ENCODE results near the gene GOLGA6A.
A peak's percentile ranks its signal among the peaks of the same experiment; 100 is the strongest.
"Not testable (repeated sequence)": the region's sequence is repeated elsewhere in the genome, so short reads cannot be mapped to it uniquely, and the experiment has no call there.

The GOLGA6A gene, protein sequence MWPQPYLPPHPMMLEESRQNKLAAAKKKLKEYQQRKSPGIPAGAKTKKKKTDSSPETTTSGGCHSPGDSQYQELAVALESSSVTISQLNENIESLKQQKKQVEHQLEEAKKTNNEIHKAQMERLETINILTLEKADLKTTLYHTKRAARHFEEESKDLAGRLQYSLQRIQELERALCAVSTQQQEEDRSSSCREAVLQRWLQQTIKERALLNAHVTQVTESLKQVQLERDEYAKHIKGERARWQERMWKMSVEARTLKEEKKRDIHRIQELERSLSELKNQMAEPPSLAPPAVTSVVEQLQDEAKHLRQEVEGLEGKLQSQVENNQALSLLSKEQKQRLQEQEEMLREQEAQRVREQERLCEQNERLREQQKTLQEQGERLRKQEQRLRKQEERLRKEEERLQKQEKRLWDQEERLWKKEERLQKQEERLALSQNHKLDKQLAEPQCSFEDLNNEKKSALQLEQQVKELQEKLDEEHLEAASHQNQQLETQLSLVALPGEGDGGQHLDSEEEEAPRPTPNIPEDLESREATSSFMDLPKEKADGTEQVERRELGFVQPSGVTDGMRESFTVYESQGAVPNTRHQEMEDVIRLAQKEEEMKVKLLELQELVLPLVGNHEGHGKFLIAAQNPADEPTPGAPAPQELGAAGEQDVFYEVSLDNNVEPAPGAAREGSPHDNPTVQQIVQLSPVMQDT

DNA sequence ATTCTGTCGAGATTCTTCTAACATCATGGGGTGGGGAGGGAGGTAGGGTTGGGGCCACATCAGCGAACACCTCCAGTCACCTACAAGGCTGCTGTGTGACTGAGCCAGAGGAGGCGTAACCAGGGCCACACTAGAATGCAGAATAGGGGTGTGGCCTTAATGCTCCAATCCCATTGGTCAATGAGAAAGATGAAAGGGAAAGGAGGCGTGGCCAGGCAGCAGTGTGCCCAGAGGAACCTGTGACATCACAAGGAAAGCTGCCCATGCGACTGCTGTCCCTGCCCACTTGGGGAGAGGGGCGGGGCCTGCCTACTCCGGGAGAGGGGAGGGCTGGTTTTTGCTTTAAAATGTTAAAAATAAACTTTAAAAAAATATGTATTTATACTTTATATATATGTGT lies at the start of gene GOLGA6A:
TSS of gene GOLGA6A (minus strand) at position 101 of the 400 bp plus-strand sequence. CDS start at position 60, 41 bp downstream.
- not testable (repeated sequence) for DNase-seq (ENCODE audit: low spot score)

GRCh38 chr15:74131628-74132413 lies 49.5 kb upstream of the GOLGA6A start:
- no peak for DNase-seq (ENCODE audit: low spot score)

DNA sequence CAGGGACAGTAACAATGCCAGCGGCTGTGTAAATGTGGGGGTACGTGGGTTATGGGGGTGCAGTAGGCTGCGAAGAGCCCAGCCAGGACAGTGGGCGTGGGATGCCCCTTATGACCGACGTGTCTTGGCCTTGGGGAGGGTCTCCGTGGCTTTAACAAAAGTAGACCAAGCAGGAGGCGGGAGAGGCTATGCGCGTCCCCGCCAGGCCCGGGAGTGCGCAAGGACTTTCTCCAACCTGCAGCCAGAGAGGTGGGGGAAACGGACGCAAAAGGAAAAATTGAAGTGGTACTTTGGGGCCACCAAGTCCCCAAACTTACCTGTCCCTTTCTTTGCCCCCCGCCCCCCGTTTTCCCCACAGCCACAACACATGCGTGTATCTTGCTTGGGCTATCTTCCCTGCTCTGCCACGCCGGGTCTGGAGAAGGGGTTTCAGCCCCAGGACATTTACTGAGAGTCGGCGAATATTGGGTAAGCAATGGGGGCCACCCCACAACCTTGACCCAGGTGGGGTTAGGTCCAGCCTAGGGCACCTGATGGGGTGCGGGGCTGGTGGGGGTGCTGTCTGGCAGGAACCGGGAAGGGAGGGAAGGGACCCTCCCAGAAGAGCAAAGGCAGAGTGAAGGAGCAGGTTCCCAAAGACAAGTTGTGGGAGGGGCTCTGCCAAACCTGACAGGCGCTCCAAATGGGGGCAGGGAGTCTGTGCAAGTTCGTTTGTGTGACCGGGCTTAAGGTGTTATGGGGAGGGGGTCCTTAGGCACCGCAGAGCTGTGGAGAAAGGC lies 48.7 kb upstream of the GOLGA6A start:
- no peak for DNase-seq (ENCODE audit: low spot score)

- no peak for DNase-seq (ENCODE audit: low spot score)
These were observed 48.0 kb upstream of the GOLGA6A start, which contains the start of gene ISLR2 for GRCh38 chr15:74130155-74130848. Gene ISLR2, plus strand, starts transcription at chr15:74130586. Its CDS starts 2,169 bp downstream, at chr15:74132755.

DNA sequence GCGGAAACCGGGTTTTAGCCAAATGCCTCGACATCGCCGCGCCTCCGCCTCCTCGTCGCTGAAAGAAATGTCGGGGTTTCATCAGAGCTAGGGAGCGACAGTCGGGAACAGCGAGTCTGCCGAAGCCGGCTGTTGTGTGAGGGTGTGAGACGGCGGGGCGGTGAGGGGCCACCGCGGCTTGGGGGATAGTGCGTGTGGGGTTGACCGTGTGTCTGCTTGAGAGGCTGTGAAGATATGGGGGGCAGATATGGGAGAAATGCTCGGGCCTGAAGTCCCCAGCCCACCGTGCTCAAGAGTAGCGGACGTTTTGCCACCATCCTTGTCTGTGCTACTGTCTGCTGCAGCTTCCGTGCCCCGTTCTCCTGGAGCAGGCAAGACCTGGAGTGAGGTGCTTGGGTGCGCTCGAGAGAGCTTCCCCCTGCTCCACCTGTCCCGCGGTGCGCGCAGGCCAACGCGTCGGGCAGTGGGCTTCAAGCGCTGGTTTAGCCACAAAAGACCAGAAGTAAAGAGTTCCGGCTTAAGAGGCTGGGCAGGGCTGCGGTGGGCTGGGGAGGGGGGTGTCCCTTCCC lies 47.3 kb upstream of the GOLGA6A start:
- no peak for DNase-seq (ENCODE audit: low spot score)

DNA sequence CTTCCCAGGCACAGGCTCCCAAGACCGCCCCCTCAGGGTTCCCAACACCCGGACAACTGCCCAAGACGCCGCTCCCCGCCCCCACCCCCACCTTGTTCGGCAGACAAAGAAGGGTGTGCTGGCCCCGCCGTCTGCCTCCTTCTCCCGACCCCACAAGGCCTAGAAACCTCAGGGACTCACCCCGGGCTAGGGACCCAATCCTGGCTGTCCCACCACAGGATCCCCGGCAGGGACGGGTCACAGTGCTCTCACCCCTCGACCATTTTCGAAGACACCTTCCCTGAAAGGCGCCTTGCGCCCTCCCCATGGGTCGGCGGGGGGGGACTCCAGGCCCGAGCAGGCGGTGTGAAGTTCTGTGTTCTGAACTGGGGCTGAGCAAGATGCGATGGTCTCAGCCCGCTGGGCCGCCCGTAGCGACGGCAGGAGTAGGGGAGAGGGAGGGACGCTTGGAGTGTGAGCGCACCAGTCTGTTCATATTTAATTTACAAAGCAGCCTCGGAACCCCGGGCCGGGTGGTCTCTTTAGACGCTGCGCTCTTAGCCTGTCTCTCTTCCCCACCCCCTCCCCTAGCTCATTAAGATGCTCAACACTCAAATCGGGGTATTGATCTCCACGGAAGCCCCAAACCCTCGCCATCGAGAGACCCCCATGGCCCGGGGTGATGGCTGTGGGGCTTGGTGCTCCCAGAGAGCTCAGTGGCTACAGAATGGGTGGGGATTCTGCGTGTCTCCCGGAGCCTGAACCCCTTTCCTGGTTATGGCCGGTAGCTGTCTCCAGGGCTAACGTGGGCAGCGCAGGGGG lies 46.6 kb upstream of the GOLGA6A start:
- DNase-seq (ENCODE audit: low spot score), result no peak

- no peak for DNase-seq (ENCODE audit: low spot score)
These were observed 45.8 kb upstream of the GOLGA6A start for GRCh38 chr15:74127954-74128784.

- DNase-seq (ENCODE audit: low spot score), result peak; percentile 85
These were observed 45.1 kb upstream of the GOLGA6A start for GRCh38 chr15:74127255-74127953.

- DNase-seq (ENCODE audit: low spot score), result peak; percentile 57
These were observed 42.4 kb upstream of the GOLGA6A start for GRCh38 chr15:74124759-74125158.

- no peak for DNase-seq (ENCODE audit: low spot score)
These were observed 41.8 kb upstream of the GOLGA6A start for GRCh38 chr15:74124196-74124595.

- no peak for DNase-seq (ENCODE audit: low spot score)
These were observed 41.3 kb upstream of the GOLGA6A start for GRCh38 chr15:74123658-74124057.

- DNase-seq (ENCODE audit: low spot score), result no peak
These were observed 40.7 kb upstream of the GOLGA6A start for GRCh38 chr15:74123131-74123429.

- DNase-seq (ENCODE audit: low spot score), result no peak
These were observed 40.2 kb upstream of the GOLGA6A start for GRCh38 chr15:74122403-74123130.

DNA sequence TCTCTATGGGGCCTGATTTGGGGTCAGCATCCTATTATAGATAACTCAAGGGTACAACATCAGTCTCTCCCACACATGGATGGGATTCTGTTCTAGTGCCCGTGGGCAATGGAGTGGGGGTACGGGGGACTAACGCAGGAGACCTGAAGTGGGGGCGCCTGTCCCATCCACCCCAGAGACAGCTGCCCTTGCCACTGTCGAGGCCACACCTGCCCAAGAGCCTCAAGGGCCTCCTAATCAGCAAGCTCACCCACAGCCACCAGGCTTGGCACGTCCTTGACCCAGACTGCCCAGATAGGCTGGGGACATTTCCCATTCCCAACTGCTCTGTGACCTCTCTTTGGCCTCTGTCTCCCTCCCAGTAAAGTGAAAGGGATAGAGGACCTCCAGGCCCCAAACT lies 39.5 kb upstream of the GOLGA6A start:
- no peak for DNase-seq (ENCODE audit: low spot score)

- no peak for DNase-seq (ENCODE audit: low spot score)
These were observed 38.7 kb upstream of the GOLGA6A start for GRCh38 chr15:74121039-74121438.

GRCh38 chr15:74120426-74120825 lies 38.1 kb upstream of the GOLGA6A start:
- no peak for DNase-seq (ENCODE audit: low spot score)

DNA sequence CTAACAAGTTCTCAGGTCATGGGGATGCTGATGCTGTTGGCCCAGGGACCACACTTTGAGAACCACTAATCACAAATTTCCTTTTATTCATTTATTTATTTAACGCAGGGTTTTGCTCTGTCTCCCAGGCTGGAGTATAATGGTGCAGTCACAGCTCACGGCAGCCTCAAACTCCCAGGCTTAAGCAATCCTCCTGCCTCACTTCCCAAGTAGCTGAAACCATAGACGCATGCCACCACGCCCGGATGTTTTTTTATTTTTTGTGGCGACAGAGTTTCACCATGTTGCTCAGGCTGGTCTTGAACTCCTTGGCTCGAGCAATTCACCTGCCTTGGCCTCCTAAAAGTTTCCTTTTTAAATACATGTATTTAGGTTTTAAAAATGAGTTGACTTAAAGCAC lies 27.4 kb upstream of the GOLGA6A start:
- no peak for DNase-seq (ENCODE audit: low spot score)

- not testable (repeated sequence) for DNase-seq (ENCODE audit: low spot score)
These were observed 26.3 kb upstream of the GOLGA6A start for GRCh38 chr15:74108611-74109010.
